Naive thymus-derived CD4-positive, alpha-beta T cell (primary cell): ENCODE measurements around the gene ESRRB. TPM values are rescaled to one million over a fixed set of nuclear protein-coding genes. Genes with fewer than 3 reads are reported as not detected.

Experiments
- ATAC-seq: fragments of 150-1000 bp; cut with Tn5 transposase; 2 replicates; pipeline ENCODE4 v1.10.0; 2021; ENCODE audit warnings: mild to moderate bottlenecking, moderate library complexity
- CTCF ChIA-PET: fragments of 350-600 bp; sonication (Branson Sonifier 250); formaldehyde crosslinking; loops from one replicate; lab custom pipeline; 2021; ENCODE audit warnings: antibody characterized with exemption; lab: Charles Lee
- POLR2A ChIA-PET: fragments of 350-600 bp; sonication (Branson Sonifier 250); formaldehyde crosslinking; loops from one replicate; lab custom pipeline; 2021; ENCODE audit warnings: antibody characterized with exemption, inconsistent platforms; lab: Charles Lee
- DNase-seq, 9 donors: peaks; one replicate each; pipeline versions ENCODE4 v3.0.0 to v3.0.0-alpha.2; 2020 to 2022; ENCODE audit warnings: mixed read lengths in 1 of 9
- H3K27ac ChIP-seq: one replicate; pipeline ENCODE4 v1.7.0; 2013; ENCODE audit warnings: mild to moderate bottlenecking, low read depth, low read length, moderate library complexity
- H3K27me3 ChIP-seq, 2 donors: one replicate each; pipeline ENCODE4 v1.7.0; 2013; ENCODE audit warnings: low read length in 2 of 2, mild to moderate bottlenecking in 2 of 2, moderate library complexity in 2 of 2; ENCODE audit not compliant: control insufficient read depth in 2 of 2, insufficient read depth in 2 of 2
- H3K36me3 ChIP-seq, 3 experiments: 1 replicate in 2 of 3; 2 replicates in 1 of 3; pipeline ENCODE4 v1.7.0; 2013; ENCODE audit warnings: low read length in 3 of 3, mild to moderate bottlenecking in 3 of 3, moderate library complexity in 1 of 3; ENCODE audit not compliant: insufficient read depth in 3 of 3, control insufficient read depth in 2 of 3
- H3K4me1 ChIP-seq, 2 donors: one replicate each; pipeline ENCODE4 v1.7.0; 2013; ENCODE audit warnings: low read length in 2 of 2, mild to moderate bottlenecking in 2 of 2, moderate library complexity in 1 of 2; ENCODE audit not compliant: control insufficient read depth in 2 of 2, insufficient read depth in 2 of 2
- H3K4me3 ChIP-seq: 2 replicates; pipeline ENCODE4 v1.7.0; 2013; ENCODE audit warnings: mild to moderate bottlenecking, low read length
- H3K9me3 ChIP-seq, 3 experiments: 1 replicate in 2 of 3; 2 replicates in 1 of 3; pipeline ENCODE4 v1.7.0; 2013; ENCODE audit warnings: low read length in 3 of 3; ENCODE audit not compliant: control insufficient read depth in 2 of 3
- H3K27ac Mint-ChIP-seq, 9 donors: one replicate each; pipeline ENCODE4 v1.8.0; 2020 to 2022; ENCODE audit warnings: mixed read lengths in 9 of 9, mild to moderate bottlenecking in 8 of 9, moderate library complexity in 5 of 9, inconsistent platforms in 2 of 9
- H3K27me3 Mint-ChIP-seq, 5 donors: one replicate each; pipeline ENCODE4 v1.8.0; 2021 to 2022; ENCODE audit warnings: mixed read lengths in 5 of 5, mild to moderate bottlenecking in 1 of 5
- H3K36me3 Mint-ChIP-seq, 5 donors: one replicate each; pipeline ENCODE4 v1.8.0; 2020 to 2022; ENCODE audit warnings: mixed read lengths in 5 of 5, mild to moderate bottlenecking in 3 of 5, inconsistent platforms in 1 of 5
- H3K4me1 Mint-ChIP-seq, 7 donors: one replicate each; pipeline ENCODE4 v1.8.0; 2020 to 2022; ENCODE audit warnings: mixed read lengths in 7 of 7, mild to moderate bottlenecking in 3 of 7, inconsistent platforms in 1 of 7
- H3K4me3 Mint-ChIP-seq, 10 donors: one replicate each; pipeline ENCODE4 v1.8.0; 2020 to 2022; ENCODE audit warnings: mild to moderate bottlenecking in 10 of 10, mixed read lengths in 10 of 10, moderate library complexity in 6 of 10, inconsistent platforms in 2 of 10
- H3K9me3 Mint-ChIP-seq, 11 donors: one replicate each; pipeline ENCODE4 v1.8.0; 2020 to 2022; ENCODE audit warnings: mixed read lengths in 11 of 11, mild to moderate bottlenecking in 4 of 11, inconsistent platforms in 1 of 11, moderate library complexity in 1 of 11
- intact Hi-C, 2 donors: fragments of 100-400 bp; cut with micrococcal nuclease; formaldehyde crosslinking; loops; one replicate each; pipeline ENCODE4 v1.15.1; 2023
- polyA plus RNA-seq, 2 donors: library from polyadenylated mRNA; unstranded; fragments of 300-500 nt; fragmentation: Illumina TruSeq; gene quantifications; one replicate each; pipeline ENCODE4 v1.2.3, GENCODE V29; 2021
- total RNA-seq, 6 experiments: library from RNA in 5 of 6; stranded (reverse) in 5 of 6; gene quantifications; 1 replicate in 5 of 6; 2 replicates in 1 of 6; pipeline ENCODE4 v1.2.3 and lab custom pipeline; 2021 to 2026

ESRRB gene
- total and polyA plus RNA-seq, 7 experiments from 2014 or later = 0.16 to 0.48 (median 0.20) TPM; not detected in 4

DNA sequence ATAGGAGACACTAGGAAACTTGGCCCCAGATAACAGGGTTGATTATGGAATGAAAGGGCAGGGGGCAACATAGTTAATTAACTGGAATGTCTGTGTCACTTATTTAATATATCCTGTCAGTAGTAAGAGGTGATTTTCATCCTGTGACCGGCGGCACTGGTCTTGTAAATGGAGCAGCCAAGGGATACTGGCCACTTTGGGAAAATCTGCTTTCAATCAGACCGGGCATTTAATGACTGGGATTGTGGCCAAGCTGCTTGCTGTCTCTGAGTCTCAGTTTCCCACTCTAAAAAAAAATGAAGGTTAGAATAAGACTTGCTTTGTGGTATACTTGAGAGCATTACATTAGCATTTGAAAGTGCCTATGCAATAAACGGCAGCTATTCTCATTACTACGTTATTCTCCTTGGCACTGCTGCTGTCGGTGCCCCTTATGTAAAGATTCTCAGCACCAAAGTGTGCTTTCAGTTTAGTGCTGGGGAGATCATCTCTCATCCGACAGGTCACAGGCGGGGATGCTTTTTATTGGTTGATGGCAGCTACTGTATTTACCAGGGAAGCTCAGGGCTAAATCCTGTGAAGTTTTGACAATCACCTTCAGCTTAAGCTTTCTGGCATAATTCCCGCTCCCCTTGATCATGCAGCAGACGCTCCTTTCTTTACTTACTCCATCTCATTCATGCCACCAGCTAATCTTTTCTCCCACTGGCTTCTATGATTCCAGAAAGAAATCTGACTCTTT is 162.1 kb downstream of the ESRRB start:
- peaks cover 0 to 3% (median 0%) of the 10 kb centered on the region in 11 donors for H3K9me3 Mint-ChIP-seq
- no peak overlapping the region for H3K4me3 ChIP-seq
- no peak for DNase-seq
- intact Hi-C loops = no loop called here
- H3K4me1 ChIP-seq = no peaks in the 10 kb centered on the region
- ATAC-seq = no peak
- H3K36me3 ChIP-seq = no peaks in the 10 kb centered on the region
- H3K27ac Mint-ChIP-seq = no peak overlapping the region
- ChIA-PET CTCF (no interaction called here), POLR2A (no interaction called here)
- no peaks in the 10 kb centered on the region for H3K9me3 ChIP-seq
- H3K36me3 Mint-ChIP-seq = peaks cover 0 to 3% (median 0%) of the 10 kb centered on the region in 5 donors
- H3K27me3 Mint-ChIP-seq = peaks cover 4 to 28% (median 13%) of the 10 kb centered on the region in 5 donors
- H3K4me1 Mint-ChIP-seq = peaks cover 0 to 9% (median 0%) of the 10 kb centered on the region in 7 donors
- no peaks in the 10 kb centered on the region for H3K27me3 ChIP-seq
- H3K4me3 Mint-ChIP-seq = no peak overlapping the region
- no peak overlapping the region for H3K27ac ChIP-seq

GRCh38 chr14:76538648-76539008 is 162.7 kb downstream of the ESRRB start:
- ChIA-PET POLR2A (no interaction called here), CTCF (no interaction called here)
- no peaks in the 10 kb centered on the region for H3K9me3 ChIP-seq
- H3K27me3 ChIP-seq = no peaks in the 10 kb centered on the region
- DNase-seq = no peak
- H3K4me3 ChIP-seq = no peak overlapping the region
- Mint-ChIP-seq H3K4me3 (no peak overlapping the region), H3K9me3 (peaks cover 0 to 3% (median 0%) of the 10 kb centered on the region in 11 donors), H3K36me3 (peaks cover 0 to 3% (median 0%) of the 10 kb centered on the region in 5 donors), H3K4me1 (peaks cover 0 to 9% (median 0%) of the 10 kb centered on the region in 7 donors), H3K27ac (no peak overlapping the region), H3K27me3 (peaks cover 5 to 22% (median 14%) of the 10 kb centered on the region in 5 donors)
- no peaks in the 10 kb centered on the region for H3K36me3 ChIP-seq
- intact Hi-C loops = no loop called here
- H3K27ac ChIP-seq = no peak overlapping the region
- no peak for ATAC-seq
- no peaks in the 10 kb centered on the region for H3K4me1 ChIP-seq

DNA sequence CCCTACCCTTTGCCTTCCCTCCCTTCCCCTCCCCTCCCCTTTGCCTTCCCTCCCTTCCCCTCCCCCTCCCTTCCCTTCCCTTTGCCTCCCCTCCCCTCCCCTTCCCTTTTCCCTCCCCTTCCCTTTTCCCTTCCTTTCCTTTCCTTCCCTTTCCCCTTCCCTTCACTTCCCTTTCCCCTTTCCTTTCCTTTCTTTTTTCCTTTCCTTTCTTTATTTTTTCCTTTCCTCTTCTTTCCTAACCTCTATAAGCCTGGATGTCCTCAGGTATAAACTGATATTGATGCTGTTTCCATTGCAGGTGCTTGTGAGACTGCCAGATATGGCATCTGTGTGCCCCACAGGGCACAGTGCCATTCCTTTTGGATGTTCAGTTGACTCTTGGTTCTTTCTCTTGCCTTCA is 163.2 kb downstream of the ESRRB start:
- Mint-ChIP-seq H3K4me3 (no peak overlapping the region), H3K27ac (no peak overlapping the region), H3K36me3 (peaks cover 0 to 3% (median 0%) of the 10 kb centered on the region in 5 donors), H3K4me1 (peaks cover 0 to 9% (median 0%) of the 10 kb centered on the region in 7 donors), H3K9me3 (peaks cover 0 to 3% (median 0%) of the 10 kb centered on the region in 11 donors), H3K27me3 (peaks cover 9 to 24% (median 14%) of the 10 kb centered on the region in 5 donors)
- H3K4me3 ChIP-seq = no peak overlapping the region
- H3K36me3 ChIP-seq = no peaks in the 10 kb centered on the region
- no peaks in the 10 kb centered on the region for H3K27me3 ChIP-seq
- CTCF ChIA-PET = no interaction called here
- intact Hi-C loops = no loop called here
- DNase-seq (no peak), ATAC-seq (no peak)
- no peaks in the 10 kb centered on the region for H3K4me1 ChIP-seq
- POLR2A ChIA-PET = no interaction called here
- H3K9me3 ChIP-seq = no peaks in the 10 kb centered on the region
- no peak overlapping the region for H3K27ac ChIP-seq

DNA sequence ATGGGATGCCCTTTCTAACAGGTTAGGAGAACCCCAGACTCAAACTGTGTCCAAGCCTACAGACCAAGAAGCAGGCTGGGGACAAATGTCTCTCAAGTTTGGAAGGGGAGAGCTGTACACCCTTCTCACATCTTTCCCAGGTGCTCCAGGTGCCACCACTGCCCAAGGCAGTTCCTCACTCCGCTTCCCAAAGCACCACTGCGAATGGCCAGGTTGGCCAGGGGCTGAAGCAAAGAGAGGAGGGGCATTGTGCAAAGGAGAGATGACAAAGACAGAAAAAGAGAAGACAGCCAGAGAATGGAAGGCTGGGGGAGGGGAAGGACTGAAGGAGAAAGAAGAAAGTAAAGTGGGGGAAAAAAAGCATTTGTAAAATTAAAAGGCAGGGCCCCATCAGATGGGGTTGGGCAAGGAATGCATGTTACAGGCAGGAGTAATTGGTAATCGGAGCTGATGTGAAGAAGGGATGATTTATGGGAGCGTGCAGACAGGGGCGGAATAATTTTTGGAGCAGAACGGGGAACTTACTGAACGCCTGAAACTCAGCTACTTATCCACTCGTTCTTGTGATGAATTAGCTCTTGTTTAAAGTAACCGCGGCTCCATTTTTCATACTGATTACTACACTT is 165.8 kb downstream of the ESRRB start:
- no peak overlapping the region for H3K27ac ChIP-seq
- peaks cover 0 to 9% (median 0%) of the 10 kb centered on the region in 7 donors for H3K4me1 Mint-ChIP-seq
- no peaks in the 10 kb centered on the region for H3K27me3 ChIP-seq
- H3K27me3 Mint-ChIP-seq = peaks cover 9 to 19% (median 14%) of the 10 kb centered on the region in 5 donors
- H3K9me3 Mint-ChIP-seq = peaks cover 0 to 3% (median 0%) of the 10 kb centered on the region in 11 donors
- DNase-seq (no peak), ATAC-seq (no peak)
- peaks cover 0 to 3% (median 0%) of the 10 kb centered on the region in 5 donors for H3K36me3 Mint-ChIP-seq
- H3K4me1 ChIP-seq = no peaks in the 10 kb centered on the region
- H3K27ac Mint-ChIP-seq = peak overlapping the region in 1 of 9 donors; percentile 75
- peak overlapping the region in 1 of 10 donors; percentile 20 for H3K4me3 Mint-ChIP-seq
- H3K9me3 ChIP-seq = no peaks in the 10 kb centered on the region
- H3K4me3 ChIP-seq = no peak overlapping the region
- ChIA-PET CTCF (no interaction called here), POLR2A (no interaction called here)
- intact Hi-C loops = loop anchor here in 1 of 2 donors (5.0 kb wide), 1 partner anchor 489 kb away; no protein-coding TSS in a partner anchor
- no peaks in the 10 kb centered on the region for H3K36me3 ChIP-seq

- Mint-ChIP-seq H3K4me1 (peaks cover 0 to 7% (median 0%) of the 10 kb centered on the region in 7 donors), H3K27me3 (peaks cover 5 to 16% (median 7%) of the 10 kb centered on the region in 5 donors)
- CTCF ChIA-PET = no interaction called here
These were observed 170.7 kb downstream of the ESRRB start for GRCh38 chr14:76546426-76547221.

GRCh38 chr14:76547831-76548230 is 171.9 kb downstream of the ESRRB start:
- no peaks in the 10 kb centered on the region for H3K4me1 Mint-ChIP-seq
- intact Hi-C loops = no loop called here
- H3K27ac Mint-ChIP-seq = no peak overlapping the region
- H3K4me1 ChIP-seq = no peaks in the 10 kb centered on the region
- ATAC-seq (no peak), DNase-seq (no peak)
- H3K36me3 ChIP-seq = no peaks in the 10 kb centered on the region
- POLR2A ChIA-PET = no interaction called here
- CTCF ChIA-PET = no interaction called here
- no peaks in the 10 kb centered on the region for H3K9me3 ChIP-seq
- H3K27me3 ChIP-seq = no peaks in the 10 kb centered on the region
- H3K27ac ChIP-seq = no peak overlapping the region
- H3K9me3 Mint-ChIP-seq = peaks cover 0 to 2% (median 0%) of the 10 kb centered on the region in 11 donors
- H3K4me3 Mint-ChIP-seq = no peak overlapping the region
- H3K27me3 Mint-ChIP-seq = peaks cover 0 to 17% (median 7%) of the 10 kb centered on the region in 5 donors
- no peak overlapping the region for H3K4me3 ChIP-seq
- no peaks in the 10 kb centered on the region for H3K36me3 Mint-ChIP-seq

More at GRCh38 chr14:76546426-76547221, 170.7 kb downstream of the ESRRB start:
- no peak for DNase-seq
- no peaks in the 10 kb centered on the region for H3K36me3 ChIP-seq
- Mint-ChIP-seq H3K36me3 (no peaks in the 10 kb centered on the region), H3K27ac (no peak overlapping the region), H3K9me3 (peaks cover 0 to 2% (median 0%) of the 10 kb centered on the region in 11 donors), H3K4me3 (no peak overlapping the region)
- no peaks in the 10 kb centered on the region for H3K27me3 ChIP-seq
- ATAC-seq = no peak
- POLR2A ChIA-PET = no interaction called here
- H3K9me3 ChIP-seq = no peaks in the 10 kb centered on the region
- H3K27ac ChIP-seq = no peak overlapping the region
- H3K4me3 ChIP-seq = no peak overlapping the region
- intact Hi-C loops = no loop called here
- no peaks in the 10 kb centered on the region for H3K4me1 ChIP-seq
